Fibroblast of lung (primary cell): ENCODE data around the gene STX8. TPM values are rescaled to one million over a fixed set of nuclear protein-coding genes. Genes with fewer than 3 reads are reported as not detected.

ENCODE experiments used
- DNase-seq, 2 donors: peaks; one replicate each; pipeline versions ENCODE4 v3.0.0 to v3.0.0-alpha.2; 2010; ENCODE audit warnings: low read depth in 2 of 2
- H2AFZ ChIP-seq: 2 replicates; pipeline ENCODE4 v1.5.1; 2012; ENCODE audit warnings: low read length, control low read depth, inconsistent platforms
- H3K27ac ChIP-seq: 2 replicates; pipeline ENCODE4 v1.5.1; 2011; ENCODE audit warnings: low read length, control low read depth; ENCODE audit not compliant: insufficient read depth
- H3K27me3 ChIP-seq: 2 replicates; pipeline ENCODE4 v1.5.1; 2011; ENCODE audit warnings: mild to moderate bottlenecking, low read length; ENCODE audit not compliant: control insufficient read depth, insufficient read depth
- H3K36me3 ChIP-seq: 2 replicates; pipeline ENCODE4 v1.5.1; 2011; ENCODE audit warnings: low read length; ENCODE audit not compliant: control insufficient read depth, insufficient read depth
- H3K4me1 ChIP-seq: 2 replicates; pipeline ENCODE4 v1.5.1; 2011; ENCODE audit warnings: low read length; ENCODE audit not compliant: control insufficient read depth, insufficient read depth; ENCODE audit errors: extremely low read depth
- H3K4me2 ChIP-seq: 2 replicates; pipeline ENCODE4 v1.5.1; 2011; ENCODE audit warnings: low read length, control low read depth; ENCODE audit not compliant: insufficient read depth; ENCODE audit errors: extremely low read depth
- H3K4me3 ChIP-seq, 4 experiments: fragments of 200-600 bp in 1 of 4; sonication (generic) in 1 of 4; replicated peaks in 1 of 4; 2 replicates each; pipeline ENCODE4 v1.5.1; 2011 to 2016; ENCODE audit warnings: low read length in 4 of 4, low read depth in 3 of 4, mild to moderate bottlenecking in 3 of 4, control low read depth in 2 of 4, inconsistent platforms in 1 of 4, mixed read lengths in 1 of 4; ENCODE audit not compliant: insufficient read depth in 1 of 4; ENCODE audit errors: control extremely low read depth in 1 of 4
- H3K79me2 ChIP-seq: 2 replicates; pipeline ENCODE4 v1.5.1; 2012; ENCODE audit warnings: mild to moderate bottlenecking, low read length, inconsistent platforms; ENCODE audit not compliant: control insufficient read depth, insufficient read depth
- H3K9ac ChIP-seq: 2 replicates; pipeline ENCODE4 v1.5.1; 2011; ENCODE audit warnings: mild to moderate bottlenecking, low read length, control low read depth; ENCODE audit not compliant: insufficient read depth
- H3K9me3 ChIP-seq: 2 replicates; pipeline ENCODE4 v1.5.1; 2012; ENCODE audit warnings: low read depth, low read length; ENCODE audit not compliant: control insufficient read depth, insufficient read depth
- H4K20me1 ChIP-seq: 2 replicates; pipeline ENCODE4 v1.5.1; 2011; ENCODE audit warnings: low read length; ENCODE audit not compliant: control insufficient read depth, insufficient read depth; ENCODE audit errors: extremely low read depth
- EZH2 ChIP-seq: IDR thresholded peaks from 2 replicates; pipeline ENCODE4 v1.5.1; 2012; ENCODE audit warnings: low read length, control low read depth, mild to moderate bottlenecking; ENCODE audit errors: missing control alignments
- polyA plus RNA-seq, 2 donors: library from polyadenylated mRNA; depleted of rRNA in 1 of 2; stranded (reverse) in 1 of 2; unstranded in 1 of 2; fragments of >200 nt; gene quantifications; 2 replicates each; pipeline ENCODE4 v1.2.1, GENCODE V29; 2011 to 2012; ENCODE audit warnings: missing spikeins in 1 of 2
- total RNA-seq: library from RNA; depleted of rRNA; stranded (reverse); fragments of >200 nt; gene quantifications from 2 replicates; pipeline ENCODE4 v1.2.1, GENCODE V29; 2014
- TF ChIP-seq, protein P1 (sequence below), 2 donors: IDR thresholded peaks in 1 of 2; conservative IDR thresholded peaks in 1 of 2; 1 replicate in 1 of 2; 2 replicates in 1 of 2; pipeline ENCODE4 v1.5.1; 2011 to 2012; ENCODE audit warnings: low read length in 2 of 2, control low read depth in 1 of 2, inconsistent platforms in 1 of 2, low read depth in 1 of 2, mild to moderate bottlenecking in 1 of 2

The STX8 gene
- total and polyA plus RNA-seq, 2 donors (not counting 1 experiment from before 2014, with no cell fraction given): 84.7 to 128 TPM

DNA sequence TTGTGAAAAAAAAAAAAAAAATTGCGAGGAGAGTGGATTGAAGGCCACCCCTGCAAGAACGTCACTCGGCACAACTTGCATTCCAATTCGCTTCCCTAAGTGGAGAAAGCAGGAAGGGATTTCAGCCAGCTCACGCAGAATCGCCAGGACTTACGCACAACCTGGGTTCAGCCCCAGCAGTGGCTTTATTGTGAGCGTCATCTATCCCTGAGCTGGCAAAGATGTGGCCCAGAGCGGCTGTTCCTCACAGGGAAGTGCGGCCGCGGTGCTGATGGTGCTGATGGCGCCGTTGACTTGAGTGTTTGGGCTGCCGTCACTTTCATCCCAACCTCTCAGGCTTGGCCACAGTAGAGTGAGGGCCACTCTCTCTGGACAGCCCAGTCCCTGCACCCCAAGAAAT lies 356.7 kb downstream of the STX8 start:
- no peak overlapping the region for H3K4me2 ChIP-seq
- TF ChIP-seq, protein P1, sequence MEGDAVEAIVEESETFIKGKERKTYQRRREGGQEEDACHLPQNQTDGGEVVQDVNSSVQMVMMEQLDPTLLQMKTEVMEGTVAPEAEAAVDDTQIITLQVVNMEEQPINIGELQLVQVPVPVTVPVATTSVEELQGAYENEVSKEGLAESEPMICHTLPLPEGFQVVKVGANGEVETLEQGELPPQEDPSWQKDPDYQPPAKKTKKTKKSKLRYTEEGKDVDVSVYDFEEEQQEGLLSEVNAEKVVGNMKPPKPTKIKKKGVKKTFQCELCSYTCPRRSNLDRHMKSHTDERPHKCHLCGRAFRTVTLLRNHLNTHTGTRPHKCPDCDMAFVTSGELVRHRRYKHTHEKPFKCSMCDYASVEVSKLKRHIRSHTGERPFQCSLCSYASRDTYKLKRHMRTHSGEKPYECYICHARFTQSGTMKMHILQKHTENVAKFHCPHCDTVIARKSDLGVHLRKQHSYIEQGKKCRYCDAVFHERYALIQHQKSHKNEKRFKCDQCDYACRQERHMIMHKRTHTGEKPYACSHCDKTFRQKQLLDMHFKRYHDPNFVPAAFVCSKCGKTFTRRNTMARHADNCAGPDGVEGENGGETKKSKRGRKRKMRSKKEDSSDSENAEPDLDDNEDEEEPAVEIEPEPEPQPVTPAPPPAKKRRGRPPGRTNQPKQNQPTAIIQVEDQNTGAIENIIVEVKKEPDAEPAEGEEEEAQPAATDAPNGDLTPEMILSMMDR (conservative IDR thresholded peaks at IDR 0.05 in 1 of 2, IDR thresholded peaks at IDR 0.05 in 1 of 2; ENCODE audit: low read depth in 1 of 2, low read length in 2 of 2): no peak
- no peak for TF ChIP-seq EZH2
- no peak overlapping the region for H3K27ac ChIP-seq

GRCh38 chr17:9218064-9218635 lies 357.5 kb downstream of the STX8 start:
- H3K4me2 ChIP-seq: no peak overlapping the region
- H3K4me3 ChIP-seq: no peak overlapping the region
- no peaks in the 10 kb centered on the region for H4K20me1 ChIP-seq
- no peak overlapping the region for H2AFZ ChIP-seq
- no peaks in the 10 kb centered on the region for H3K4me1 ChIP-seq
- no peaks in the 10 kb centered on the region for H3K9me3 ChIP-seq
- peak overlapping the region; percentile 7 for H3K27ac ChIP-seq
- H3K36me3 ChIP-seq: no peaks in the 10 kb centered on the region
- H3K79me2 ChIP-seq: no peaks in the 10 kb centered on the region
- no peak for DNase-seq
- no peaks in the 10 kb centered on the region for H3K27me3 ChIP-seq
- H3K9ac ChIP-seq: no peak overlapping the region
- TF ChIP-seq EZH2: no peak
- TF ChIP-seq, protein P1 (conservative IDR thresholded peaks at IDR 0.05 in 1 of 2, IDR thresholded peaks at IDR 0.05 in 1 of 2; ENCODE audit: low read depth in 1 of 2, low read length in 2 of 2): no peak

More for the DNA sequence above, 356.7 kb downstream of the STX8 start:
- Histone ChIP-seq H3K36me3 (no peaks in the 10 kb centered on the region), H2AFZ (no peak overlapping the region), H3K9me3 (no peaks in the 10 kb centered on the region), H3K27me3 (no peaks in the 10 kb centered on the region), H3K79me2 (no peaks in the 10 kb centered on the region), H3K4me3 (no peak overlapping the region), H3K4me1 (no peaks in the 10 kb centered on the region), H3K9ac (no peak overlapping the region), H4K20me1 (no peaks in the 10 kb centered on the region)
- no peak for DNase-seq

DNA sequence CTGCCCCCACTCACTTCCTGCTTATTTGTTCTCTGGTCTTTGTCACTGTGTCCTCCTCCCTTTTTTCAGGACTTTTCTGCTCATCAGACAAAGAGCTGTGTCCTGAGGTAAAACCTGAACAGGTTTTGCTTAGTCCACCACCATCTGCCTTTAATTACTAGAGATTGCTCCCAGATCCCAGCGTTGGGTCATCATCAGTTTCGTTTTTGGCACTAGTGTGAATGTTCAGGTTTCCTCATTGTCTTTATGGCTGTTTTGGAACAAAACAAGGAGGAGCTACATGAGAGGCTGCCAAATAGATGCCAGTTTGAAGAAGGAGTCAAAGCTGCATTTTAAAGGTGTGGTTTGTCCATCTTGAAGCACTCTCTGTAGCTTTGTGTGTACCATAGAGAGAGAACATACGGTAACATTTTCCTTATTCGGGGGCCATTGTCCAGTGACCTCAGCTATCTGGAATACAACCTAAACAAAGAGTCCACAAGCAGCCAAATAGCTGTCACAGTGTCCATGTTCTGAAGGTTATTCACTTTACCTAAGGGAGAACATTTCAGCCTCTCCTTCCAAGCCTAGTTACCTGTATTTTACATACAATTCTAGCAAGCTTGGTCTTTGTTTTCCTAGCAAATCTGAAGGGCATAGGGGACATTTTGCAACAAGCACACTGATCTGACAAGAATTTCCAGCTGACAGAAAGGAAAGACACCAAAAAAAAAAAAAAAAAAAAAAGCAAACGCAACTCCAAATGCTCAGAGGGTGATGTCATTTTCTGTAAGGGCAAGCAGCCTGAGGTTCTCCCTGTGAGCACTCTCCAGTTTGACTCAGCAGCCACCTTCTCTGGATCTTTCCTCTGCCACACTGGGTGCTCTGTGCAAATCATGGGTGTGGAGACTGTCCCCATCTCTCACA lies 358.2 kb downstream of the STX8 start:
- Histone ChIP-seq H3K4me3 (no peak overlapping the region), H4K20me1 (no peaks in the 10 kb centered on the region), H3K9me3 (no peaks in the 10 kb centered on the region), H2AFZ (peak overlapping the region; percentile 4), H3K4me2 (peak overlapping the region; percentile 3), H3K79me2 (no peaks in the 10 kb centered on the region), H3K9ac (no peak overlapping the region), H3K4me1 (no peaks in the 10 kb centered on the region), H3K27me3 (no peaks in the 10 kb centered on the region), H3K36me3 (no peaks in the 10 kb centered on the region), H3K27ac (peak overlapping the region; percentile 7)
- TF ChIP-seq EZH2: no peak
- TF ChIP-seq, protein P1 (conservative IDR thresholded peaks at IDR 0.05 in 1 of 2, IDR thresholded peaks at IDR 0.05 in 1 of 2; ENCODE audit: low read depth in 1 of 2, low read length in 2 of 2): no peak
- DNase-seq: peak; percentile 72 to 85
